ENCODE data around the gene DCDC2. TPM values are rescaled to one million over a fixed set of nuclear protein-coding genes. Genes with fewer than 3 reads are reported as not detected.
"Not testable (repeated sequence)": the region's sequence is repeated elsewhere in the genome, so short reads cannot be mapped to it uniquely, and the experiment has no call there.

Gene DCDC2
- total and polyA plus RNA-seq, 4 donors, result 2.3 to 7.9 (median 2.9) TPM

GRCh38 chr6:24147511-24148153 lies 210.2 kb downstream of the DCDC2 start:
- 49% methylated on average over 5 of the region's 8 CpGs for WGBS (ENCODE audit: insufficient coverage)
- H3K36me3 ChIP-seq (ENCODE audit: control insufficient read depth, insufficient read depth, low read length), result no peaks in the 10 kb centered on the region
- DNase-seq (ENCODE audit: low read depth in 4 of 6, low spot score in 6 of 6), result peak in 2 of 6 donors; percentile 75 to 87

GRCh38 chr6:24146871-24147270 lies 211.0 kb downstream of the DCDC2 start:
- H3K36me3 ChIP-seq (ENCODE audit: control insufficient read depth, insufficient read depth, low read length), result no peaks in the 10 kb centered on the region
- H3K9me3 ChIP-seq (ENCODE audit: control insufficient read depth, insufficient read depth, low read length), result no peaks in the 10 kb centered on the region
- no peaks in the 10 kb centered on the region for H3K27me3 ChIP-seq (ENCODE audit: control insufficient read depth, insufficient read depth, low read length)
- no CpG with 5 or more reads among the region's 3 CpGs for WGBS (ENCODE audit: insufficient coverage)
- DNase-seq (ENCODE audit: low read depth in 4 of 6, low spot score in 6 of 6), result no peak
- H3K27ac ChIP-seq (ENCODE audit: low read depth, low read length), result no peak overlapping the region
- peaks cover 9% of the 10 kb centered on the region for H3K4me1 ChIP-seq (ENCODE audit: control insufficient read depth, insufficient read depth, low read length)
- H3K4me3 ChIP-seq (ENCODE audit: low read depth, low read length), result no peak overlapping the region

More at GRCh38 chr6:24147511-24148153, 210.2 kb downstream of the DCDC2 start:
- Histone ChIP-seq H3K9me3 (ENCODE audit: control insufficient read depth, insufficient read depth, low read length) (no peaks in the 10 kb centered on the region), H3K4me3 (ENCODE audit: low read depth, low read length) (no peak overlapping the region), H3K27ac (ENCODE audit: low read depth, low read length) (no peak overlapping the region), H3K4me1 (ENCODE audit: control insufficient read depth, insufficient read depth, low read length) (peaks cover 9% of the 10 kb centered on the region), H3K27me3 (ENCODE audit: control insufficient read depth, insufficient read depth, low read length) (no peaks in the 10 kb centered on the region)

- peak in 2 of 6 donors; percentile 62 to 74 for DNase-seq (ENCODE audit: low read depth in 4 of 6, low spot score in 6 of 6)
- Histone ChIP-seq H3K27me3 (ENCODE audit: control insufficient read depth, insufficient read depth, low read length) (no peaks in the 10 kb centered on the region), H3K9me3 (ENCODE audit: control insufficient read depth, insufficient read depth, low read length) (no peaks in the 10 kb centered on the region), H3K4me1 (ENCODE audit: control insufficient read depth, insufficient read depth, low read length) (peaks cover 12% of the 10 kb centered on the region), H3K4me3 (ENCODE audit: low read depth, low read length) (no peak overlapping the region), H3K36me3 (ENCODE audit: control insufficient read depth, insufficient read depth, low read length) (no peaks in the 10 kb centered on the region), H3K27ac (ENCODE audit: low read depth, low read length) (no peak overlapping the region)
- 28% methylated on average over 9 of the region's 9 CpGs for WGBS (ENCODE audit: insufficient coverage)
Measured at GRCh38 chr6:24145690-24146131, 212.1 kb downstream of the DCDC2 start.

- 95% methylated on average over 7 of the region's 8 CpGs for WGBS (ENCODE audit: insufficient coverage)
- not testable (repeated sequence) for H3K27ac ChIP-seq (ENCODE audit: low read depth, low read length)
Measured at GRCh38 chr6:24142733-24143132, 215.1 kb downstream of the DCDC2 start.

GRCh38 chr6:24140591-24140990 lies 217.3 kb downstream of the DCDC2 start:
- DNase-seq (ENCODE audit: low read depth in 4 of 6, low spot score in 6 of 6), result peak in 2 of 6 donors; percentile 76 to 91
- Histone ChIP-seq H3K36me3 (ENCODE audit: control insufficient read depth, insufficient read depth, low read length) (no peaks in the 10 kb centered on the region), H3K4me1 (ENCODE audit: control insufficient read depth, insufficient read depth, low read length) (peaks cover 11% of the 10 kb centered on the region), H3K9me3 (ENCODE audit: control insufficient read depth, insufficient read depth, low read length) (no peaks in the 10 kb centered on the region), H3K27ac (ENCODE audit: low read depth, low read length) (no peak overlapping the region), H3K4me3 (ENCODE audit: low read depth, low read length) (no peak overlapping the region), H3K27me3 (ENCODE audit: control insufficient read depth, insufficient read depth, low read length) (no peaks in the 10 kb centered on the region)
- WGBS (ENCODE audit: insufficient coverage), result 47% methylated on average over 13 of the region's 13 CpGs

More at GRCh38 chr6:24142733-24143132, 215.1 kb downstream of the DCDC2 start:
- H3K9me3 ChIP-seq (ENCODE audit: control insufficient read depth, insufficient read depth, low read length); DNase-seq (ENCODE audit: low read depth in 4 of 6, low spot score in 6 of 6); H3K36me3 ChIP-seq (ENCODE audit: control insufficient read depth, insufficient read depth, low read length); H3K4me3 ChIP-seq (ENCODE audit: low read depth, low read length); H3K27me3 ChIP-seq (ENCODE audit: control insufficient read depth, insufficient read depth, low read length): not testable (repeated sequence)
- H3K4me1 ChIP-seq (ENCODE audit: control insufficient read depth, insufficient read depth, low read length), result peaks cover 16% of the 10 kb centered on the region

GRCh38 chr6:24139639-24140038 lies 218.2 kb downstream of the DCDC2 start:
- no peaks in the 10 kb centered on the region for H3K9me3 ChIP-seq (ENCODE audit: control insufficient read depth, insufficient read depth, low read length)
- H3K27ac ChIP-seq (ENCODE audit: low read depth, low read length), result no peak overlapping the region
- no peaks in the 10 kb centered on the region for H3K27me3 ChIP-seq (ENCODE audit: control insufficient read depth, insufficient read depth, low read length)
- 72% methylated on average over 2 of the region's 2 CpGs for WGBS (ENCODE audit: insufficient coverage)
- no peak for DNase-seq (ENCODE audit: low read depth in 4 of 6, low spot score in 6 of 6)
- H3K36me3 ChIP-seq (ENCODE audit: control insufficient read depth, insufficient read depth, low read length), result no peaks in the 10 kb centered on the region
- H3K4me1 ChIP-seq (ENCODE audit: control insufficient read depth, insufficient read depth, low read length), result peaks cover 7% of the 10 kb centered on the region
- H3K4me3 ChIP-seq (ENCODE audit: low read depth, low read length), result no peak overlapping the region

- no CpG with 5 or more reads among the region's 2 CpGs for WGBS (ENCODE audit: insufficient coverage)
- no peaks in the 10 kb centered on the region for H3K27me3 ChIP-seq (ENCODE audit: control insufficient read depth, insufficient read depth, low read length)
- H3K9me3 ChIP-seq (ENCODE audit: control insufficient read depth, insufficient read depth, low read length), result no peaks in the 10 kb centered on the region
- H3K36me3 ChIP-seq (ENCODE audit: control insufficient read depth, insufficient read depth, low read length), result no peaks in the 10 kb centered on the region
- no peak for DNase-seq (ENCODE audit: low read depth in 4 of 6, low spot score in 6 of 6)
- H3K4me3 ChIP-seq (ENCODE audit: low read depth, low read length), result no peak overlapping the region
- H3K27ac ChIP-seq (ENCODE audit: low read depth, low read length), result no peak overlapping the region
- H3K4me1 ChIP-seq (ENCODE audit: control insufficient read depth, insufficient read depth, low read length), result peaks cover 7% of the 10 kb centered on the region
Measured at GRCh38 chr6:24139080-24139479, 218.8 kb downstream of the DCDC2 start.

- DNase-seq (ENCODE audit: low read depth in 4 of 6, low spot score in 6 of 6), result no peak
- Histone ChIP-seq H3K36me3 (ENCODE audit: control insufficient read depth, insufficient read depth, low read length) (no peaks in the 10 kb centered on the region), H3K27ac (ENCODE audit: low read depth, low read length) (no peak overlapping the region), H3K9me3 (ENCODE audit: control insufficient read depth, insufficient read depth, low read length) (no peaks in the 10 kb centered on the region), H3K27me3 (ENCODE audit: control insufficient read depth, insufficient read depth, low read length) (no peaks in the 10 kb centered on the region), H3K4me1 (ENCODE audit: control insufficient read depth, insufficient read depth, low read length) (peaks cover 3% of the 10 kb centered on the region), H3K4me3 (ENCODE audit: low read depth, low read length) (no peak overlapping the region)
- no CpG with 5 or more reads among the region's 2 CpGs for WGBS (ENCODE audit: insufficient coverage)
Measured at GRCh38 chr6:24131751-24132150, 226.1 kb downstream of the DCDC2 start.

- WGBS (ENCODE audit: insufficient coverage), result no CpG with 5 or more reads among the region's 2 CpGs
- H3K4me1 ChIP-seq (ENCODE audit: control insufficient read depth, insufficient read depth, low read length), result peaks cover 10% of the 10 kb centered on the region
Measured at GRCh38 chr6:24127316-24127715, 230.5 kb downstream of the DCDC2 start.

GRCh38 chr6:24126586-24127192 lies 231.2 kb downstream of the DCDC2 start:
- H3K9me3 ChIP-seq (ENCODE audit: control insufficient read depth, insufficient read depth, low read length), result no peaks in the 10 kb centered on the region
- H3K27me3 ChIP-seq (ENCODE audit: control insufficient read depth, insufficient read depth, low read length), result no peaks in the 10 kb centered on the region
- peaks cover 10% of the 10 kb centered on the region for H3K4me1 ChIP-seq (ENCODE audit: control insufficient read depth, insufficient read depth, low read length)
- no peak overlapping the region for H3K27ac ChIP-seq (ENCODE audit: low read depth, low read length)
- no peaks in the 10 kb centered on the region for H3K36me3 ChIP-seq (ENCODE audit: control insufficient read depth, insufficient read depth, low read length)
- 14% methylated on average over 3 of the region's 6 CpGs for WGBS (ENCODE audit: insufficient coverage)
- H3K4me3 ChIP-seq (ENCODE audit: low read depth, low read length), result peak overlapping the region; percentile 46
- DNase-seq (ENCODE audit: low read depth in 4 of 6, low spot score in 6 of 6), result peak; percentile 52 to 90 (median 68)

More at GRCh38 chr6:24127316-24127715, 230.5 kb downstream of the DCDC2 start:
- DNase-seq (ENCODE audit: low read depth in 4 of 6, low spot score in 6 of 6), result no peak
- H3K27me3 ChIP-seq (ENCODE audit: control insufficient read depth, insufficient read depth, low read length), result no peaks in the 10 kb centered on the region
- H3K9me3 ChIP-seq (ENCODE audit: control insufficient read depth, insufficient read depth, low read length), result no peaks in the 10 kb centered on the region
- H3K4me3 ChIP-seq (ENCODE audit: low read depth, low read length), result no peak overlapping the region
- no peaks in the 10 kb centered on the region for H3K36me3 ChIP-seq (ENCODE audit: control insufficient read depth, insufficient read depth, low read length)
- no peak overlapping the region for H3K27ac ChIP-seq (ENCODE audit: low read depth, low read length)

Measured in spinal cord (tissue), 10 donors.